VCaP (cell line): ENCODE results near the gene NEIL1.

Source experiments
- H3K27ac ChIP-seq: fragments of 450-650 bp; 2 replicates; pipeline ENCODE4 v1.5.1; 2017
- TF ChIP-seq, protein P1 (sequence below): fragments of 450-650 bp; conservative IDR thresholded peaks from 2 replicates; pipeline ENCODE4 v1.5.1; 2017; ENCODE audit warnings: mild to moderate bottlenecking, moderate library complexity

The NEIL1 gene

GRCh38 chr15:75357976-75358673, 11.3 kb downstream of the NEIL1 start:
- H3K27ac ChIP-seq = no peak overlapping the region
- TF ChIP-seq, protein P1, sequence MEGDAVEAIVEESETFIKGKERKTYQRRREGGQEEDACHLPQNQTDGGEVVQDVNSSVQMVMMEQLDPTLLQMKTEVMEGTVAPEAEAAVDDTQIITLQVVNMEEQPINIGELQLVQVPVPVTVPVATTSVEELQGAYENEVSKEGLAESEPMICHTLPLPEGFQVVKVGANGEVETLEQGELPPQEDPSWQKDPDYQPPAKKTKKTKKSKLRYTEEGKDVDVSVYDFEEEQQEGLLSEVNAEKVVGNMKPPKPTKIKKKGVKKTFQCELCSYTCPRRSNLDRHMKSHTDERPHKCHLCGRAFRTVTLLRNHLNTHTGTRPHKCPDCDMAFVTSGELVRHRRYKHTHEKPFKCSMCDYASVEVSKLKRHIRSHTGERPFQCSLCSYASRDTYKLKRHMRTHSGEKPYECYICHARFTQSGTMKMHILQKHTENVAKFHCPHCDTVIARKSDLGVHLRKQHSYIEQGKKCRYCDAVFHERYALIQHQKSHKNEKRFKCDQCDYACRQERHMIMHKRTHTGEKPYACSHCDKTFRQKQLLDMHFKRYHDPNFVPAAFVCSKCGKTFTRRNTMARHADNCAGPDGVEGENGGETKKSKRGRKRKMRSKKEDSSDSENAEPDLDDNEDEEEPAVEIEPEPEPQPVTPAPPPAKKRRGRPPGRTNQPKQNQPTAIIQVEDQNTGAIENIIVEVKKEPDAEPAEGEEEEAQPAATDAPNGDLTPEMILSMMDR = no peak

DNA sequence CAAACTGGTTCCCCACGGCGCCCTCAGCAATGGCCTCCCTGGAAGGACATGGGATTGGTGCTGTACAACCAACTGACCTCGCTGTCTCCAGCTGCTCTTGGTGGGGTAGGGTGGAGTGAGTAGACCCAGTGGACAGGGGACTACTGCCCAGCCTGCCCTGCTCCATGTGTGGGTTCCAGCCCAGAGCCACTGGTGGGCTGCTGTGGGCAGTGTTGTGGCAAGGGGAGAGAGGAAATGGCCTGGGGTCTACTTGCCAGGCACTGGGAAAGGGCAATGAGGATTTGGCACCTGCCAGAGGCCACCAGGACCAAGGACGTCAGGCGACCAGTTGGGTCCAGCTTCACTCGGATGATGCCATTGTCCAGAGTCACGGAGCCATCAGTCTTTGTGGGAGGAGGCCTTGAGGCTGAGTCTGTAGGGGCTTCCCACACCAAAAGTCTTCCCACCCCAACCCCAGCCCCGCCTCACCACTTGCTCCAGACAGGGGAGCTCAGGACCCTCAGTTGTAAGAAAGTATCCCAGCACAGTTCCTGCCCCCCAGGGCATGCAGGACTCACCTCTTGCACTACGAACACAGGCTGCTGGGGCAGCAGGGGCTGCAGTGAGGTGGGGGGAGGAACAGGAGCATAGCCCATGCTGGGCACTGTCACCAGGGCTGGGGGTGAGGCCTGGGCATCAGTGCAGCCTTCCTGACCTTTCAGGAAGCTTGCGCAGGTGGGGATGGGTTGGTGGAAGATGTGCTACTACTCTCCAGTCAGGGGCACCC, 12.1 kb downstream of the NEIL1 start:
- TF ChIP-seq, protein P1 = no peak
- H3K27ac ChIP-seq = no peak overlapping the region

DNA sequence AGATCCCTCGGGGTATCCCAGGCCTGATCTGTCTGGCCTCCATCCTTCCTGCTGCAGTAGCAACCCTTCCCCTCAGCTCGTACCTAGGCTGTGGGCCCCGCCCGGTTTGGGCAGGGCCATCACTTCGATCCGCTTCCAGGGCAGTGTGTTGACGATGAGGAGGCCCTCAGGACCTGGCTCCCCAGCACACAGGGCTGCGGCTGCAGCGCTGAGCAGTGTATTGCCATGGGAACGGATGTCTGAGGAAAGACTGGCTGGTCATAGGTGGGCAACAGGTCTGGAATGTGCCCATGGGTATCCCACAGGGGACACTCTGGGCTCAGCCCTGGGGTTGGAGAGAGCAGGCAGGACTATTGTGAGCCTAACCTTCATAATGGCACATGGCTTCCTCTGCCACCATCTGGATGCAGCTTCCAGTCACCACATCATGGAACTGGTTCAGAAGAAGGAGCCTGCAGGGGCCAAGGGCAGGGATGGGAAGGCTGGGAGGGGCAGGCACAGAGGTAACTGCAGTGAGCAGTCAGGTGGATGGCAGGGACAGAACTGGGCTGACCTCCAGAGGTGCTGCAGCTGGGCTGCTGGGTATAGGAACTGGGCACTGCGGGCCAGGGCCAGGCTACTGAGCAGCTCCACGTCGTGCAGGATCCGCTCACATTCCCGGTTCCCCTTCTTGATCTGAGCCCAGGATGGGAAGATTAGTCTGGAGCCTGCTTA, 12.9 kb downstream of the NEIL1 start:
- TF ChIP-seq, protein P1 = no peak
- H3K27ac ChIP-seq = no peak overlapping the region

DNA sequence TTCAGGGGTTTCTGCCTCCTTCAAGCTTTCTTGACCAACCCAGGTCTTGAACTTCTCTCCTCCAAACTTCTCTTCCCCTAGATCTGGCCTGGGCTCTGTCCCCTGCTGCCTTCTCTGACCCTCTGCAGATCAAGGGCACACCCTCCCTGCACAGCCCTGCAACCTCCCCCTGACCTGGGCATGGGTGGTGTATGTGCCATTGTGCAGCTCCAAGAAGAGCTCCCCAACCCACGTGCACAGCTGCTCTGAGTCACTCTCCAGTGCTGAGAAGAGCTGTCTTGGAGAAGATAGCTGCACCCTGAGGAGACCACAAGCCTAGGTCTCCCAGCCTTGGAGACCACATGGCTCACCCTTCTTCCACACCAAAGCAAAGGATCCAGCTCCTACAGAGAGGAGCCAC, 13.6 kb downstream of the NEIL1 start:
- H3K27ac ChIP-seq = no peak overlapping the region
- TF ChIP-seq, protein P1 = no peak

GRCh38 chr15:75360856-75361255, 14.0 kb downstream of the NEIL1 start:
- TF ChIP-seq, protein P1 = no peak
- H3K27ac ChIP-seq = no peak overlapping the region

GRCh38 chr15:75361361-75361988, 14.6 kb downstream of the NEIL1 start:
- TF ChIP-seq, protein P1 = no peak

More at GRCh38 chr15:75361361-75361988, 14.6 kb downstream of the NEIL1 start:
- no peak overlapping the region for H3K27ac ChIP-seq
